B cell (primary cell): ENCODE results near the gene RBM20. TPM values are rescaled to one million over a fixed set of nuclear protein-coding genes. Genes with fewer than 3 reads are reported as not detected.

Experiments used
- ATAC-seq: fragments of 200-7000 bp; cut with Tn5 transposase; one replicate; pipeline ENCODE4 v1.10.0; 2021; ENCODE audit warnings: low read depth, mild to moderate bottlenecking, moderate number of reproducible peaks, moderate library complexity
- CTCF ChIA-PET: fragments of 350-600 bp; sonication (Branson Sonifier 250); formaldehyde crosslinking; loops from one replicate; lab custom pipeline; 2021; ENCODE audit warnings: antibody characterized with exemption, inconsistent platforms; lab: Charles Lee
- POLR2A ChIA-PET: fragments of 350-600 bp; sonication (Branson Sonifier 250); formaldehyde crosslinking; loops from one replicate; lab custom pipeline; 2021; ENCODE audit warnings: antibody characterized with exemption; lab: Charles Lee
- DNase-seq: peaks from one replicate; pipeline ENCODE4 v3.0.0; 2013
- H2AFZ ChIP-seq: 2 replicates; pipeline ENCODE4 v1.6.1; 2012; ENCODE audit warnings: mild to moderate bottlenecking, low read depth, low read length; ENCODE audit not compliant: insufficient read depth, poor library complexity, severe bottlenecking
- H3K27ac ChIP-seq, 2 donors: 1 replicate in 1 of 2; 2 replicates in 1 of 2; pipeline ENCODE4 v1.5.1; 2012 to 2013; ENCODE audit warnings: low read length in 2 of 2, mild to moderate bottlenecking in 2 of 2, moderate library complexity in 1 of 2
- H3K27me3 ChIP-seq, 4 experiments: fragments of 200-600 bp in 1 of 4; sonication (generic) in 1 of 4; replicated peaks in 1 of 4; 1 replicate in 2 of 4; 2 replicates in 2 of 4; pipeline versions ENCODE4 v1.6.1 to v1.7.0; 2013 to 2016; ENCODE audit warnings: low read length in 3 of 4, mild to moderate bottlenecking in 2 of 4, mixed read lengths in 1 of 4, moderate library complexity in 1 of 4; ENCODE audit not compliant: insufficient read depth in 4 of 4, control insufficient read depth in 3 of 4; ENCODE audit errors: control extremely low read depth in 1 of 4
- H3K36me3 ChIP-seq, 2 experiments: replicated peaks in 1 of 2; 1 replicate in 1 of 2; 2 replicates in 1 of 2; pipeline versions ENCODE4 v1.6.1 to v1.7.1; 2013; ENCODE audit warnings: low read length in 1 of 2; ENCODE audit not compliant: insufficient read depth in 2 of 2, control insufficient read depth in 1 of 2; ENCODE audit errors: control extremely low read depth in 1 of 2, extremely low read depth in 1 of 2
- H3K4me1 ChIP-seq, 2 donors: fragments of 200-600 bp in 1 of 2; sonication (generic) in 1 of 2; 1 replicate in 1 of 2; 2 replicates in 1 of 2; pipeline versions ENCODE4 v1.5.1 to v1.6.1; 2013 to 2017; ENCODE audit warnings: low read length in 2 of 2; ENCODE audit not compliant: control insufficient read depth in 2 of 2, insufficient read depth in 2 of 2
- H3K4me2 ChIP-seq: replicated peaks from 2 replicates; pipeline ENCODE3; 2012; ENCODE audit warnings: mild to moderate bottlenecking, low read depth, low read length; ENCODE audit not compliant: poor library complexity, severe bottlenecking
- H3K4me3 ChIP-seq, 5 experiments: fragments of 200-600 bp in 1 of 5; sonication (generic) in 1 of 5; 1 replicate in 3 of 5; 2 replicates in 2 of 5; pipeline versions ENCODE4 v1.5.1 to v1.7.0; 2011 to 2016; ENCODE audit warnings: low read length in 4 of 5, mild to moderate bottlenecking in 4 of 5, low read depth in 2 of 5, control low read depth in 1 of 5, moderate library complexity in 1 of 5; ENCODE audit not compliant: insufficient read depth in 1 of 5; ENCODE audit errors: control extremely low read depth in 1 of 5, extremely low read depth in 1 of 5
- H3K79me2 ChIP-seq: fragments of 200-600 bp; sonication (generic); one replicate; pipeline ENCODE4 v1.6.0; 2016; ENCODE audit warnings: low read length; ENCODE audit not compliant: control insufficient read depth, insufficient read depth
- H3K9ac ChIP-seq: fragments of 200-600 bp; sonication (generic); 2 replicates; pipeline ENCODE4 v1.6.1; 2017; ENCODE audit warnings: mild to moderate bottlenecking, low read length, moderate library complexity
- H3K9me3 ChIP-seq, 3 donors: one replicate each; pipeline versions ENCODE4 v1.6.1 to v1.7.1; 2013; ENCODE audit warnings: low read length in 2 of 3; ENCODE audit not compliant: control insufficient read depth in 2 of 3, insufficient read depth in 1 of 3; ENCODE audit errors: control extremely low read depth in 1 of 3
- H4K20me1 ChIP-seq: 2 replicates; pipeline ENCODE4 v1.6.0; 2012; ENCODE audit warnings: mild to moderate bottlenecking, low read length; ENCODE audit not compliant: insufficient read depth, control insufficient read depth, poor library complexity, severe bottlenecking
- H3K27ac Mint-ChIP-seq: one replicate; pipeline ENCODE4 v1.8.0; 2021; ENCODE audit warnings: mixed read lengths
- H3K27me3 Mint-ChIP-seq: one replicate; pipeline ENCODE4 v1.8.0; 2021; ENCODE audit warnings: mixed read lengths
- H3K4me1 Mint-ChIP-seq: one replicate; pipeline ENCODE4 v1.8.0; 2021; ENCODE audit warnings: mixed read lengths
- H3K4me3 Mint-ChIP-seq: one replicate; pipeline ENCODE4 v1.8.0; 2021; ENCODE audit warnings: mixed read lengths
- H3K9me3 Mint-ChIP-seq: one replicate; pipeline ENCODE4 v1.8.0; 2022; ENCODE audit warnings: mixed read lengths; ENCODE audit not compliant: insufficient read depth
- EZH2 ChIP-seq: IDR thresholded peaks from 2 replicates; pipeline ENCODE4 v1.6.1; 2012; ENCODE audit warnings: borderline replicate concordance, low read depth, mild to moderate bottlenecking, moderate library complexity, low read length; ENCODE audit not compliant: insufficient read depth, poor library complexity, severe bottlenecking
- WGBS: methylation state at CpG from one replicate; pipeline ENCODE4 v1.1.5; 2013; ENCODE audit warnings: missing lambda C conversion rate; ENCODE audit not compliant: insufficient coverage; 5-methylcytosine and 5-hydroxymethylcytosine counted together
- intact Hi-C: fragments of 100-400 bp; cut with micrococcal nuclease; formaldehyde crosslinking; loops from one replicate; pipeline ENCODE4 v1.10.0; 2022
- polyA plus RNA-seq: library from polyadenylated mRNA; depleted of rRNA; stranded (reverse); fragments of >200 nt; gene quantifications from 2 replicates; pipeline ENCODE4 v1.2.3, GENCODE V29; 2012
- total RNA-seq, 2 donors: library from RNA; stranded (reverse); fragments of 120-200 nt in 1 of 2; gene quantifications; 1 replicate in 1 of 2; 2 replicates in 1 of 2; pipeline versions ENCODE4 v1.2.3 to v1.2.4, GENCODE V29; 2013 to 2022
- TF ChIP-seq, protein P1 (sequence below): fragments of 200-600 bp; IDR thresholded peaks from one replicate; pipeline ENCODE4 v1.8.0; 2022; ENCODE audit warnings: antibody characterized with exemption, mild to moderate bottlenecking

RBM20 gene
- total and polyA plus RNA-seq, 2 donors (not counting 1 experiment from before 2014, with no cell fraction given), result not detected

DNA sequence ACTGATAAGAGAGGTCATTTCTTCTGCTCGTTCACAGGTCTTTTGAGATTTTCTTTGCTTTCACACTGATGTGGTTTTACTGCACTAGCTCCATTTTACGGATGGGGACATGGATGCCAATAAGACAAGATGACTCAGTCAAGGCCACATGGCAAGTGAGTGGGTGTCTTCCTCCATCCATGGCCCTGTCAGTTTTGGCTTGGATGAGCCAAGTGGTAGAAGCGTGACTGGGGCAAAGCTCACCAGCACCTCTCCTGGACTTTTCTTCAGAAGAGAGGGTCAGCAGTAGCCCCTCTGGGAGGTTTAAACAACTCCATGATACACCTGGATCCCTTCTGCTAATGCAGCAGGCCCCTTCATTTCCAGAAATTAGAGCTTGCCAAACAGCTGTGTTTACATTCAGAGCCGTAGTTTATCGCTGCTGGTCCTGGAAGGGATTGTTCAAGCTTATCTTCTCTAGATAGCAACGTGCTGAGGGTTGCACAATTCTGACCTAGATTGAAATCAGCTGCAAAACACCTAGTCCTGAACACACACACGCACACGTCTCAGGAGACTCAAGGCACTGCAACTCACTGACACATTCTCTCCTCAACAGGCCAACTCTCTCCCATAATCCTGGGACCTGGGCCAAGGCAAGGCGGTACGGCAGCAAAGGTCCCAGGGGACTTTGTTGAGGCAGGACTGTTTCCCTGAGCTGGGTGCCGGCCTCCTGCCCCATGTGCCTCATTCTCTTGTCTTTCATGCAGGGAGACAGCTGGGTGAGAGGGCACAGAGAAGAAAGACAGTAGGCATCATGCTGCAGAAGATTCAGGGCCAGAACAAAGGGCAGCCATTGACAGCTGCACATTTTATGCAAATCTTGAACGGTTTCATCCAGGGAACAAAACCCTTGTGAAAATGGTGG is 213.4 kb downstream of the RBM20 start:
- peaks cover 15% of the 10 kb centered on the region for H3K79me2 ChIP-seq
- no peak overlapping the region for H3K9ac ChIP-seq
- no peaks in the 10 kb centered on the region for H3K9me3 ChIP-seq
- WGBS, result 27% methylated on average over 12 of the region's 12 CpGs
- Mint-ChIP-seq H3K9me3 (no peaks in the 10 kb centered on the region), H3K27me3 (no peaks in the 10 kb centered on the region), H3K27ac (peak overlapping the region; percentile 33), H3K4me1 (peaks cover 64% of the 10 kb centered on the region), H3K4me3 (peak overlapping the region; percentile 20)
- POLR2A ChIA-PET, result interaction anchor here (1.0 to 2.3 kb wide), 5 partner anchors 10 to 54 kb away, joined by 4 to 14 read pairs (median 5); no protein-coding TSS in a partner anchor
- H3K4me3 ChIP-seq, result no peak overlapping the region
- H3K36me3 ChIP-seq, result no peaks in the 10 kb centered on the region
- H3K27ac ChIP-seq, result peak overlapping the region in 1 of 2 donors; percentile 39
- ATAC-seq, result peak; percentile 26
- H2AFZ ChIP-seq, result peak overlapping the region; percentile 53
- H3K27me3 ChIP-seq, result no peaks in the 10 kb centered on the region
- TF ChIP-seq EZH2, result no peak
- TF ChIP-seq, protein P1, sequence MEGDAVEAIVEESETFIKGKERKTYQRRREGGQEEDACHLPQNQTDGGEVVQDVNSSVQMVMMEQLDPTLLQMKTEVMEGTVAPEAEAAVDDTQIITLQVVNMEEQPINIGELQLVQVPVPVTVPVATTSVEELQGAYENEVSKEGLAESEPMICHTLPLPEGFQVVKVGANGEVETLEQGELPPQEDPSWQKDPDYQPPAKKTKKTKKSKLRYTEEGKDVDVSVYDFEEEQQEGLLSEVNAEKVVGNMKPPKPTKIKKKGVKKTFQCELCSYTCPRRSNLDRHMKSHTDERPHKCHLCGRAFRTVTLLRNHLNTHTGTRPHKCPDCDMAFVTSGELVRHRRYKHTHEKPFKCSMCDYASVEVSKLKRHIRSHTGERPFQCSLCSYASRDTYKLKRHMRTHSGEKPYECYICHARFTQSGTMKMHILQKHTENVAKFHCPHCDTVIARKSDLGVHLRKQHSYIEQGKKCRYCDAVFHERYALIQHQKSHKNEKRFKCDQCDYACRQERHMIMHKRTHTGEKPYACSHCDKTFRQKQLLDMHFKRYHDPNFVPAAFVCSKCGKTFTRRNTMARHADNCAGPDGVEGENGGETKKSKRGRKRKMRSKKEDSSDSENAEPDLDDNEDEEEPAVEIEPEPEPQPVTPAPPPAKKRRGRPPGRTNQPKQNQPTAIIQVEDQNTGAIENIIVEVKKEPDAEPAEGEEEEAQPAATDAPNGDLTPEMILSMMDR, result no peak
- H3K4me1 ChIP-seq, result peaks cover 61% of the 10 kb centered on the region in 2 donors
- no peak for DNase-seq
- CTCF ChIA-PET, result interaction anchor here (0.9 to 2.5 kb wide), 11 partner anchors 8 to 54 kb away, joined by 3 to 9 read pairs (median 6); partner anchors contain the start of gene PDCD4
- H3K4me2 ChIP-seq, result peak overlapping the region; percentile 46
- H4K20me1 ChIP-seq, result no peaks in the 10 kb centered on the region
- intact Hi-C loops, result no loop called here
